Hepatocyte (in vitro differentiated cells): Measurements from ENCODE around the gene STAT2.

Experiments
- EZH2 ChIP-seq: fragments of 200-600 bp; sonication (generic); IDR thresholded peaks from 2 replicates; pipeline ENCODE4 v1.6.1; 2016; ENCODE audit warnings: antibody characterized with exemption, mild to moderate bottlenecking, borderline replicate concordance
- TF ChIP-seq, protein P1 (sequence below): fragments of 200-600 bp; sonication (generic); IDR thresholded peaks from 2 replicates; pipeline ENCODE4 v1.5.1; 2016; ENCODE audit warnings: antibody characterized with exemption, mild to moderate bottlenecking; ENCODE audit not compliant: poor library complexity

DNA sequence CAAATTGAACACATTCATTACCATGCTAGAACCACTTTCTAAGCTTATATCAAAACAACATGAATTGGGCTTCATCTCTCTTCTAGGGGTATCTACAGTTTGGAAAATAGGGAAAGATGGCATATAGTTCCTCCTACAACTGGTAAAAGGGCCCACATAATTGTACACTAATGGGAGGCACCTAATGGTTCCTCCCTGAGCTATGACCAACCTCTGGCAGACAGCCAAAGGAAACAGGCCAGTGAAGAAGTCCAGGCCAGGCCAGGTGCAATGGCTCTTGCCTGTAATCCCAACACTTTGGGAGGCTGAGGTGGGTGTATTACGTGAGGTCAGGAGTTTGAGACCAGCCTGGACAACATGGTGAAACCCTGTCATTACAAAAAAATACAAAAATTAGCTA is 26.0 kb upstream of the STAT2 start:
- TF ChIP-seq EZH2, result no peak
- TF ChIP-seq, protein P1, sequence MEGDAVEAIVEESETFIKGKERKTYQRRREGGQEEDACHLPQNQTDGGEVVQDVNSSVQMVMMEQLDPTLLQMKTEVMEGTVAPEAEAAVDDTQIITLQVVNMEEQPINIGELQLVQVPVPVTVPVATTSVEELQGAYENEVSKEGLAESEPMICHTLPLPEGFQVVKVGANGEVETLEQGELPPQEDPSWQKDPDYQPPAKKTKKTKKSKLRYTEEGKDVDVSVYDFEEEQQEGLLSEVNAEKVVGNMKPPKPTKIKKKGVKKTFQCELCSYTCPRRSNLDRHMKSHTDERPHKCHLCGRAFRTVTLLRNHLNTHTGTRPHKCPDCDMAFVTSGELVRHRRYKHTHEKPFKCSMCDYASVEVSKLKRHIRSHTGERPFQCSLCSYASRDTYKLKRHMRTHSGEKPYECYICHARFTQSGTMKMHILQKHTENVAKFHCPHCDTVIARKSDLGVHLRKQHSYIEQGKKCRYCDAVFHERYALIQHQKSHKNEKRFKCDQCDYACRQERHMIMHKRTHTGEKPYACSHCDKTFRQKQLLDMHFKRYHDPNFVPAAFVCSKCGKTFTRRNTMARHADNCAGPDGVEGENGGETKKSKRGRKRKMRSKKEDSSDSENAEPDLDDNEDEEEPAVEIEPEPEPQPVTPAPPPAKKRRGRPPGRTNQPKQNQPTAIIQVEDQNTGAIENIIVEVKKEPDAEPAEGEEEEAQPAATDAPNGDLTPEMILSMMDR, result no peak
